Hepatocyte (in vitro differentiated cells): ENCODE results near the gene FAM174C.

Source experiments
- CTCF ChIP-seq: fragments of 200-600 bp; sonication (generic); IDR thresholded peaks from 2 replicates; pipeline ENCODE4 v1.5.1; 2016; ENCODE audit warnings: antibody characterized with exemption, mild to moderate bottlenecking; ENCODE audit not compliant: poor library complexity
- EZH2phosphoT487 ChIP-seq: fragments of 200-600 bp; sonication (generic); IDR thresholded peaks from one replicate; pipeline ENCODE4 v1.6.1; 2018; ENCODE audit warnings: antibody characterized with exemption, mild to moderate bottlenecking, low read depth, moderate library complexity; ENCODE audit not compliant: unreplicated experiment, severe bottlenecking

- TF ChIP-seq CTCF (no peak), EZH2phosphoT487 (no peak)
Observed at GRCh38 chr19:1267477-1268225, 7.7 kb upstream of the FAM174C start.
